Muscle of arm (tissue), 12 donors: ENCODE measurements around the gene YWHAQ. TPM values are rescaled to one million over a fixed set of nuclear protein-coding genes. Genes with fewer than 3 reads are reported as not detected.
"Not testable (repeated sequence)": the region's sequence is repeated elsewhere in the genome, so short reads cannot be mapped to it uniquely, and the experiment has no call there.

Experiments
- DNase-seq: peaks from one replicate; pipeline ENCODE4 v3.0.0-alpha.2; 2013
- polyA plus RNA-seq, 12 donors: library from polyadenylated mRNA; unstranded; fragments of 120-200 nt; gene quantifications; one replicate each; pipeline ENCODE4 v1.2.1, GENCODE V29; 2013; ENCODE audit not compliant: insufficient read length in 12 of 12

Gene YWHAQ
- polyA plus RNA-seq, 12 donors, result 181 to 297 (median 246) TPM; not detected in 1

- peak; percentile 91 for DNase-seq
Observed at GRCh38 chr2:9555297-9556120, 75.3 kb downstream of the YWHAQ start, which contains the start of gene ADAM17. ADAM17 (minus strand) TSS chr2:9555830; CDS start chr2:9555605, 225 bp downstream.

- peak; percentile 65 for DNase-seq
Observed at GRCh38 chr2:9554921-9555296, 75.9 kb downstream of the YWHAQ start.

- DNase-seq, result no peak
Observed at GRCh38 chr2:9552219-9553178, 78.3 kb downstream of the YWHAQ start.

GRCh38 chr2:9550859-9551391 is 79.9 kb downstream of the YWHAQ start:
- DNase-seq, result not testable (repeated sequence)

- DNase-seq, result no peak
Observed at GRCh38 chr2:9549420-9549819, 81.4 kb downstream of the YWHAQ start.

GRCh38 chr2:9548506-9548905 is 82.3 kb downstream of the YWHAQ start:
- DNase-seq, result no peak

- DNase-seq, result no peak
Observed at GRCh38 chr2:9547262-9547991, 83.4 kb downstream of the YWHAQ start.

- no peak for DNase-seq
Observed at GRCh38 chr2:9545502-9545901, 85.3 kb downstream of the YWHAQ start.

GRCh38 chr2:9543557-9543956 is 87.2 kb downstream of the YWHAQ start:
- DNase-seq, result no peak

- no peak for DNase-seq
Observed at GRCh38 chr2:9539531-9539930, 91.3 kb downstream of the YWHAQ start.

GRCh38 chr2:9538000-9538507 is 92.7 kb downstream of the YWHAQ start:
- peak; percentile 48 for DNase-seq

- no peak for DNase-seq
Observed at GRCh38 chr2:9536504-9536903, 94.3 kb downstream of the YWHAQ start.

- no peak for DNase-seq
Observed at GRCh38 chr2:9535177-9535576, 95.6 kb downstream of the YWHAQ start.

Other genes with a start within 250 kb of the YWHAQ start
- 100 to 1,000 TPM in 5 of 12 donors, 10 to 100 TPM in 6, not detected in 1; 52.0 to 122 (median 98.7) TPM for gene ITGB1BP1, start 207.5 kb downstream of the YWHAQ start, polyA plus RNA-seq
- 10 to 100 TPM in 11 of 12 donors, not detected in 1; 31.5 to 53.2 (median 40.0) TPM for gene CPSF3, start 207.3 kb downstream of the YWHAQ start, polyA plus RNA-seq
- gene IAH1, start 156.4 kb downstream of the YWHAQ start, polyA plus RNA-seq, result 100 to 1,000 TPM in 1 of 12 donors, 10 to 100 TPM in 11; 42.2 to 668 (median 57.3) TPM
- gene ADAM17, start 75.2 kb downstream of the YWHAQ start, polyA plus RNA-seq, result 10 to 100 TPM in 11 of 12 donors, not detected in 1; 23.2 to 43.8 (median 29.9) TPM
- 10 to 100 TPM in 9 of 12 donors, 1 to 10 TPM in 2, not detected in 1; 9.8 to 22.9 (median 13.4) TPM for gene TAF1B, start 212.5 kb upstream of the YWHAQ start, polyA plus RNA-seq